HepG2 (cell line): Measurements from ENCODE around the gene CMIP. TPM values are rescaled to one million over a fixed set of nuclear protein-coding genes. Genes with fewer than 3 reads are reported as not detected.

Experiments used
- BCL3 ChIP-seq: sonication (generic); formaldehyde crosslinking; IDR thresholded peaks from 2 replicates; pipeline ENCODE4 v1.5.1; 2020; ENCODE audit warnings: mild to moderate bottlenecking, missing genetic modification reagents, moderate library complexity
- CBFB ChIP-seq: sonication (generic); formaldehyde crosslinking; IDR thresholded peaks from 2 replicates; pipeline ENCODE4 v1.4.0; 2020; ENCODE audit warnings: missing genetic modification reagents
- EHMT2 ChIP-seq: fragments of 200-600 bp; sonication (generic); IDR thresholded peaks from 2 replicates; pipeline ENCODE4 v1.7.0; 2017; ENCODE audit warnings: antibody characterized with exemption, low read depth, low read length, borderline replicate concordance
- MYNN ChIP-seq: sonication (generic); formaldehyde crosslinking; IDR thresholded peaks from 2 replicates; pipeline ENCODE4 v1.4.0; 2020; ENCODE audit warnings: mild to moderate bottlenecking, low read depth, missing genetic modification reagents
- NCOA2 ChIP-seq: sonication (generic); formaldehyde crosslinking; IDR thresholded peaks from 2 replicates; pipeline ENCODE4 v1.8.0; 2022; ENCODE audit warnings: inconsistent platforms
- PAWR ChIP-seq: sonication (generic); formaldehyde crosslinking; IDR thresholded peaks from 2 replicates; pipeline ENCODE4 v1.4.0; 2020; ENCODE audit warnings: missing genetic modification reagents, mild to moderate bottlenecking, borderline replicate concordance
- POLR2A ChIP-seq, 2 experiments: IDR thresholded peaks; 2 replicates each; pipeline ENCODE4 v1.6.1; 2011; ENCODE audit warnings: low read depth in 2 of 2, low read length in 2 of 2, mild to moderate bottlenecking in 1 of 2, moderate library complexity in 1 of 2; ENCODE audit not compliant: insufficient read depth in 1 of 2
- ZBTB1 ChIP-seq: sonication (generic); formaldehyde crosslinking; IDR thresholded peaks from 2 replicates; pipeline ENCODE4 v1.4.0; 2020; ENCODE audit warnings: missing genetic modification reagents, borderline replicate concordance
- ZIK1 ChIP-seq: sonication (generic); formaldehyde crosslinking; IDR thresholded peaks from 2 replicates; pipeline ENCODE4 v1.5.0; 2020; ENCODE audit warnings: mild to moderate bottlenecking, low read depth, missing genetic modification reagents, borderline replicate concordance
- ZNF335 ChIP-seq: sonication (generic); formaldehyde crosslinking; IDR thresholded peaks from 2 replicates; pipeline ENCODE4 v1.4.0; 2020; ENCODE audit warnings: missing genetic modification reagents
- ZNF543 ChIP-seq: sonication (generic); formaldehyde crosslinking; IDR thresholded peaks from 2 replicates; pipeline ENCODE4 v1.4.0; 2020; ENCODE audit warnings: mild to moderate bottlenecking, missing genetic modification reagents
- ZNF629 ChIP-seq: sonication (generic); formaldehyde crosslinking; conservative IDR thresholded peaks from 2 replicates; pipeline ENCODE4 v1.5.0; 2020; ENCODE audit warnings: missing genetic modification reagents
- ZNF777 ChIP-seq: sonication (generic); formaldehyde crosslinking; IDR thresholded peaks from 2 replicates; pipeline ENCODE4 v1.4.0; 2020; ENCODE audit warnings: missing genetic modification reagents
- ZNF879 ChIP-seq: sonication (generic); formaldehyde crosslinking; IDR thresholded peaks from 2 replicates; pipeline ENCODE4 v1.8.1; 2023; ENCODE audit warnings: missing genetic modification reagents
- polyA plus RNA-seq, 8 experiments: library from polyadenylated mRNA; depleted of rRNA in 3 of 8; stranded (reverse) in 7 of 8; unstranded in 1 of 8; fragments of >200 nt; fragmentation: Illumina TruSeq in 4 of 8; extraction: Trizol in 4 of 8; gene quantifications; 2 replicates each; pipeline versions ENCODE4 v1.2.1 to v1.2.3, GENCODE V29; 2011 to 2016; ENCODE audit warnings: low read depth in 4 of 8, missing spikeins in 1 of 8, mixed read lengths in 1 of 8; ENCODE audit not compliant: insufficient read depth in 1 of 8
- total RNA-seq, 5 experiments: library from RNA; depleted of rRNA; stranded (reverse); fragments of >200 nt; fragmentation: Illumina TruSeq; extraction: Trizol; gene quantifications; 2 replicates each; pipeline ENCODE4 v1.2.3, GENCODE V29; 2016; ENCODE audit warnings: low read depth in 1 of 5
- TF ChIP-seq, protein P1 (sequence below), 2 experiments: sonication (generic) in 1 of 2; formaldehyde crosslinking in 1 of 2; IDR thresholded peaks; 2 replicates each; pipeline versions ENCODE4 v1.4.0 to v1.6.1; 2018 to 2020; ENCODE audit warnings: missing genetic modification reagents in 2 of 2, borderline replicate concordance in 1 of 2, low read depth in 1 of 2, mild to moderate bottlenecking in 1 of 2, missing biosample characterization in 1 of 2
- TF ChIP-seq, protein P2 (sequence below), 2 experiments: fragments of 450-650 bp in 1 of 2; sonication (generic) in 1 of 2; formaldehyde crosslinking; IDR thresholded peaks; 2 replicates each; pipeline versions ENCODE4 v1.5.0 to v1.8.0; 2020 to 2022; ENCODE audit warnings: mild to moderate bottlenecking in 1 of 2, missing genetic modification reagents in 1 of 2
- TF ChIP-seq, protein P3 (sequence below): sonication (generic); formaldehyde crosslinking; IDR thresholded peaks from 2 replicates; pipeline ENCODE4 v1.4.0; 2020; ENCODE audit warnings: missing genetic modification reagents

The CMIP gene
- total and polyA plus RNA-seq, 2 of the 13 experiments (the other 11 are each of a cell fraction or from before 2014, with no cell fraction given), result 10.9 to 18.1 TPM

DNA sequence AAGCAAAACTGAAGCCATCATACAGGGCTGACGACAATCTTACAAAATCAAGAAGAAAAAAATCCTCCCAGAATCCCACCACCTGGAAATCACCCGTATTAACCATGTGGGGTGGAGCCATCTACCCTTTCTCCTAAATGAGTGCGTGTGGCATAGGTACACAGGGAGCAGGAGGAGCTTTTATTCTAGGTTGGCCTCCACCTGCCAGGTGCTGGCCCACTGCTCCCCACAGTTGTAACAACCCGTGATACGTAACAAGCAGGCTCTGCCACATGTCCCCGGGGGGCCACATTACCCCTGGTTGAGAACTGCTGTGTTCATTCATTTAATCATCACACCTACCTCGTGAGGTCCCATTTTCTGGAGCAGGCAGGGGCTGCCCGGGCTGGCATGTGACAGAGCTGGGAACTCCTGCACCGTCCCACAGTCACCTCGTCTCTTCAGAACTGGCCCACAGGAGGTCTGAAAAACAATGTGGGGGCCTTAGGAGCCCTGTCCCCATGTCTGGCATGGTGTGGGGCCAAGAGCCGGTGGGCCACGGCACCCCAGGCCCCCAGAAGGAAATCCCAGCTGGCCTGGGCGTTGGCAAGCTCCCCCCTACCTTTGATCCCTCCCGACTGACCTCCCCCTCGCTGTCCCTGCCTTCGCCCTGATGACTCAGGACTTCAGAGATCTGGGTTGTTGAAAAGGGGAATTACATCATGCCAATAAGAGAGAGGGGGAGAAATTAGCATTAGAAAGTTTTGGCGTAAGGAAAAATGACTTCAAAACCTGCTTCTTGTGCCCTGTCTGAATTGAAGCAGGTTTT lies 12.9 kb downstream of the CMIP start (continued):
- TF ChIP-seq EHMT2 (no peak), ZNF879 (CRISPR knock-in tag) (0 out of 2 replicates have a peak, but pooled peaks have one; percentile 48), ZNF629 (CRISPR knock-in tag) (peak; percentile 42; the same call in 1 of the 2 replicates), ZBTB1 (no peak), POLR2A (IDR thresholded peaks at IDR 0.05; ENCODE audit: insufficient read depth in 1 of 2, low read depth in 2 of 2, low read length in 2 of 2) (peak in 1 of 2 experiments; percentile 6; a peak in 1 of 4 replicates), MYNN (CRISPR knock-in tag) (no peak), ZNF777 (CRISPR knock-in tag) (no peak; the same call in 1 of the 2 replicates), NCOA2 (CRISPR knock-in tag) (peak; percentile 74), ZIK1 (CRISPR knock-in tag) (0 out of 2 replicates have a peak, but pooled peaks have one; percentile 11), BCL3 (CRISPR knock-in tag) (no peak), ZNF335 (CRISPR knock-in tag) (peak; percentile 24; the same call in 1 of the 2 replicates), ZNF543 (no peak), PAWR (CRISPR knock-in tag) (no peak), CBFB (CRISPR knock-in tag) (0 out of 2 replicates have a peak, but pooled peaks have one; percentile 39)
- TF ChIP-seq, protein P1, sequence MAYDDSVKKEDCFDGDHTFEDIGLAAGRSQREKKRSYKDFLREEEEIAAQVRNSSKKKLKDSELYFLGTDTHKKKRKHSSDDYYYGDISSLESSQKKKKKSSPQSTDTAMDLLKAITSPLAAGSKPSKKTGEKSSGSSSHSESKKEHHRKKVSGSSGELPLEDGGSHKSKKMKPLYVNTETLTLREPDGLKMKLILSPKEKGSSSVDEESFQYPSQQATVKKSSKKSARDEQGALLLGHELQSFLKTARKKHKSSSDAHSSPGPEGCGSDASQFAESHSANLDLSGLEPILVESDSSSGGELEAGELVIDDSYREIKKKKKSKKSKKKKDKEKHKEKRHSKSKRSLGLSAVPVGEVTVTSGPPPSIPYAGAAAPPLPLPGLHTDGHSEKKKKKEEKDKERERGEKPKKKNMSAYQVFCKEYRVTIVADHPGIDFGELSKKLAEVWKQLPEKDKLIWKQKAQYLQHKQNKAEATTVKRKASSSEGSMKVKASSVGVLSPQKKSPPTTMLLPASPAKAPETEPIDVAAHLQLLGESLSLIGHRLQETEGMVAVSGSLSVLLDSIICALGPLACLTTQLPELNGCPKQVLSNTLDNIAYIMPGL (CRISPR knock-in tag; IDR thresholded peaks at IDR 0.05; ENCODE audit: borderline replicate concordance in 1 of 2, low read depth in 1 of 2), result no peak
- TF ChIP-seq, protein P2, sequence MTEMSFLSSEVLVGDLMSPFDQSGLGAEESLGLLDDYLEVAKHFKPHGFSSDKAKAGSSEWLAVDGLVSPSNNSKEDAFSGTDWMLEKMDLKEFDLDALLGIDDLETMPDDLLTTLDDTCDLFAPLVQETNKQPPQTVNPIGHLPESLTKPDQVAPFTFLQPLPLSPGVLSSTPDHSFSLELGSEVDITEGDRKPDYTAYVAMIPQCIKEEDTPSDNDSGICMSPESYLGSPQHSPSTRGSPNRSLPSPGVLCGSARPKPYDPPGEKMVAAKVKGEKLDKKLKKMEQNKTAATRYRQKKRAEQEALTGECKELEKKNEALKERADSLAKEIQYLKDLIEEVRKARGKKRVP (CRISPR knock-in tag; IDR thresholded peaks at IDR 0.05), result peak; percentile 27 to 96; a peak in 2 of 4 replicates
- TF ChIP-seq, protein P3, sequence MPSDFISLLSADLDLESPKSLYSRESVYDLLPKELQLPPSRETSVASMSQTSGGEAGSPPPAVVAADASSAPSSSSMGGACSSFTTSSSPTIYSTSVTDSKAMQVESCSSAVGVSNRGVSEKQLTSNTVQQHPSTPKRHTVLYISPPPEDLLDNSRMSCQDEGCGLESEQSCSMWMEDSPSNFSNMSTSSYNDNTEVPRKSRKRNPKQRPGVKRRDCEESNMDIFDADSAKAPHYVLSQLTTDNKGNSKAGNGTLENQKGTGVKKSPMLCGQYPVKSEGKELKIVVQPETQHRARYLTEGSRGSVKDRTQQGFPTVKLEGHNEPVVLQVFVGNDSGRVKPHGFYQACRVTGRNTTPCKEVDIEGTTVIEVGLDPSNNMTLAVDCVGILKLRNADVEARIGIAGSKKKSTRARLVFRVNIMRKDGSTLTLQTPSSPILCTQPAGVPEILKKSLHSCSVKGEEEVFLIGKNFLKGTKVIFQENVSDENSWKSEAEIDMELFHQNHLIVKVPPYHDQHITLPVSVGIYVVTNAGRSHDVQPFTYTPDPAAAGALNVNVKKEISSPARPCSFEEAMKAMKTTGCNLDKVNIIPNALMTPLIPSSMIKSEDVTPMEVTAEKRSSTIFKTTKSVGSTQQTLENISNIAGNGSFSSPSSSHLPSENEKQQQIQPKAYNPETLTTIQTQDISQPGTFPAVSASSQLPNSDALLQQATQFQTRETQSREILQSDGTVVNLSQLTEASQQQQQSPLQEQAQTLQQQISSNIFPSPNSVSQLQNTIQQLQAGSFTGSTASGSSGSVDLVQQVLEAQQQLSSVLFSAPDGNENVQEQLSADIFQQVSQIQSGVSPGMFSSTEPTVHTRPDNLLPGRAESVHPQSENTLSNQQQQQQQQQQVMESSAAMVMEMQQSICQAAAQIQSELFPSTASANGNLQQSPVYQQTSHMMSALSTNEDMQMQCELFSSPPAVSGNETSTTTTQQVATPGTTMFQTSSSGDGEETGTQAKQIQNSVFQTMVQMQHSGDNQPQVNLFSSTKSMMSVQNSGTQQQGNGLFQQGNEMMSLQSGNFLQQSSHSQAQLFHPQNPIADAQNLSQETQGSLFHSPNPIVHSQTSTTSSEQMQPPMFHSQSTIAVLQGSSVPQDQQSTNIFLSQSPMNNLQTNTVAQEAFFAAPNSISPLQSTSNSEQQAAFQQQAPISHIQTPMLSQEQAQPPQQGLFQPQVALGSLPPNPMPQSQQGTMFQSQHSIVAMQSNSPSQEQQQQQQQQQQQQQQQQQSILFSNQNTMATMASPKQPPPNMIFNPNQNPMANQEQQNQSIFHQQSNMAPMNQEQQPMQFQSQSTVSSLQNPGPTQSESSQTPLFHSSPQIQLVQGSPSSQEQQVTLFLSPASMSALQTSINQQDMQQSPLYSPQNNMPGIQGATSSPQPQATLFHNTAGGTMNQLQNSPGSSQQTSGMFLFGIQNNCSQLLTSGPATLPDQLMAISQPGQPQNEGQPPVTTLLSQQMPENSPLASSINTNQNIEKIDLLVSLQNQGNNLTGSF (CRISPR knock-in tag), result 0 out of 2 replicates have a peak, but pooled peaks have one; percentile 21
